NCI-H1417 treated with DMSO at 0.1 percent for 48 hours (cell line): Measurements from ENCODE around the gene PTPRH.
"Not testable (repeated sequence)": the region's sequence is repeated elsewhere in the genome, so short reads cannot be mapped to it uniquely, and the experiment has no call there.

Experiments used
- DNase-seq: peaks from one replicate; lab custom pipeline; 2025; lab: John Stamatoyannopoulos, UW

The PTPRH gene

GRCh38 chr19:55179606-55180484 is 29.5 kb downstream of the PTPRH start, which contains the start of gene SYT5:
Gene SYT5 (minus strand): TSS chr19:55180289. CDS start chr19:55179041, 1,248 bp downstream.
- DNase-seq = no peak

- DNase-seq = peak; percentile 83
Observed at GRCh38 chr19:55178781-55179599, 30.3 kb downstream of the PTPRH start.

GRCh38 chr19:55176076-55176475 is 33.2 kb downstream of the PTPRH start:
- no peak for DNase-seq

GRCh38 chr19:55175117-55175867 is 34.0 kb downstream of the PTPRH start:
- no peak for DNase-seq

GRCh38 chr19:55174425-55175116 is 34.7 kb downstream of the PTPRH start:
- DNase-seq = no peak

- DNase-seq = no peak
Observed at GRCh38 chr19:55173714-55174409, 35.4 kb downstream of the PTPRH start.

GRCh38 chr19:55173186-55173713 is 36.1 kb downstream of the PTPRH start:
- DNase-seq = no peak

GRCh38 chr19:55172741-55173140 is 36.6 kb downstream of the PTPRH start:
- DNase-seq = no peak

- DNase-seq = not testable (repeated sequence)
Observed at GRCh38 chr19:55172318-55172717, 37.0 kb downstream of the PTPRH start.

GRCh38 chr19:55171440-55171839 is 37.9 kb downstream of the PTPRH start:
- DNase-seq = no peak

- DNase-seq = no peak
Observed at GRCh38 chr19:55169136-55169535, 40.2 kb downstream of the PTPRH start.

- peak; percentile 93 for DNase-seq
Observed at GRCh38 chr19:55166530-55167268, 42.6 kb downstream of the PTPRH start, which contains the start of gene DNAAF3. Gene DNAAF3 (minus strand): TSS chr19:55166613. CDS start chr19:55166413, 200 bp downstream.

GRCh38 chr19:55165952-55166529 is 43.3 kb downstream of the PTPRH start:
- DNase-seq = peak; percentile 39

- no peak for DNase-seq
Observed at GRCh38 chr19:55161571-55162322, 47.6 kb downstream of the PTPRH start.

GRCh38 chr19:55160986-55161365 is 48.3 kb downstream of the PTPRH start:
- no peak for DNase-seq

- DNase-seq = peak; percentile 57
Observed at GRCh38 chr19:55160128-55160985, 48.9 kb downstream of the PTPRH start.

GRCh38 chr19:55158848-55159749 is 50.2 kb downstream of the PTPRH start:
- DNase-seq = no peak
